ENCODE results near the gene LRR1. TPM values are rescaled to one million over a fixed set of nuclear protein-coding genes. Genes with fewer than 3 reads are reported as not detected.

The LRR1 gene
- total and polyA plus RNA-seq, 9 of the 15 experiments (the other 6 are each of a cell fraction or from before 2014, with no cell fraction given): 26.5 to 58.1 (median 31.8) TPM

- TF ChIP-seq MAFK (IDR thresholded peaks at IDR 0.05; ENCODE audit: low read length) (no peak), EGR1 (conservative IDR thresholded peaks at IDR 0.05) (peak; percentile 88), HDAC1 (IDR thresholded peaks at IDR 0.05) (peak in 1 of 2 experiments; percentile 63; a peak in 2 of 4 replicates), PHTF2 (CRISPR knock-in tag; IDR thresholded peaks at IDR 0.05) (no peak), KDM1A (IDR thresholded peaks at IDR 0.05) (no peak), NCOA1 (IDR thresholded peaks at IDR 0.05; ENCODE audit: low read depth) (no peak), BCL6 (CRISPR knock-in tag; IDR thresholded peaks at IDR 0.05) (no peak), FOXJ3 (CRISPR knock-in tag; IDR thresholded peaks at IDR 0.05) (no peak), ETV5 (CRISPR knock-in tag; IDR thresholded peaks at IDR 0.05; ENCODE audit: low read depth) (peak; percentile 97), POLR2AphosphoS2 (IDR thresholded peaks at IDR 0.05; ENCODE audit: low read length) (no peak), U2AF1 (optimal IDR thresholded peaks at IDR 0.05; ENCODE audit: low read depth, low read length) (peak; percentile 16), MAZ (CRISPR knock-in tag; conservative IDR thresholded peaks at IDR 0.05 in 1 of 2, IDR thresholded peaks at IDR 0.05 in 1 of 2) (peak; percentile 90 to 96), BCOR (IDR thresholded peaks at IDR 0.05) (no peak), KDM2B (CRISPR knock-in tag; IDR thresholded peaks at IDR 0.05) (no peak), ZNF174 (CRISPR knock-in tag; IDR thresholded peaks at IDR 0.05) (no peak), SIRT6 (IDR thresholded peaks at IDR 0.05; ENCODE audit: low read depth, low read length) (no peak), ZNF77 (CRISPR knock-in tag; IDR thresholded peaks at IDR 0.05) (no peak), HDAC3 (IDR thresholded peaks at IDR 0.05; ENCODE audit: borderline replicate concordance, partially characterized antibody) (no peak), ZSCAN32 (CRISPR knock-in tag; IDR thresholded peaks at IDR 0.05) (no peak)
- TF ChIP-seq, protein P1, sequence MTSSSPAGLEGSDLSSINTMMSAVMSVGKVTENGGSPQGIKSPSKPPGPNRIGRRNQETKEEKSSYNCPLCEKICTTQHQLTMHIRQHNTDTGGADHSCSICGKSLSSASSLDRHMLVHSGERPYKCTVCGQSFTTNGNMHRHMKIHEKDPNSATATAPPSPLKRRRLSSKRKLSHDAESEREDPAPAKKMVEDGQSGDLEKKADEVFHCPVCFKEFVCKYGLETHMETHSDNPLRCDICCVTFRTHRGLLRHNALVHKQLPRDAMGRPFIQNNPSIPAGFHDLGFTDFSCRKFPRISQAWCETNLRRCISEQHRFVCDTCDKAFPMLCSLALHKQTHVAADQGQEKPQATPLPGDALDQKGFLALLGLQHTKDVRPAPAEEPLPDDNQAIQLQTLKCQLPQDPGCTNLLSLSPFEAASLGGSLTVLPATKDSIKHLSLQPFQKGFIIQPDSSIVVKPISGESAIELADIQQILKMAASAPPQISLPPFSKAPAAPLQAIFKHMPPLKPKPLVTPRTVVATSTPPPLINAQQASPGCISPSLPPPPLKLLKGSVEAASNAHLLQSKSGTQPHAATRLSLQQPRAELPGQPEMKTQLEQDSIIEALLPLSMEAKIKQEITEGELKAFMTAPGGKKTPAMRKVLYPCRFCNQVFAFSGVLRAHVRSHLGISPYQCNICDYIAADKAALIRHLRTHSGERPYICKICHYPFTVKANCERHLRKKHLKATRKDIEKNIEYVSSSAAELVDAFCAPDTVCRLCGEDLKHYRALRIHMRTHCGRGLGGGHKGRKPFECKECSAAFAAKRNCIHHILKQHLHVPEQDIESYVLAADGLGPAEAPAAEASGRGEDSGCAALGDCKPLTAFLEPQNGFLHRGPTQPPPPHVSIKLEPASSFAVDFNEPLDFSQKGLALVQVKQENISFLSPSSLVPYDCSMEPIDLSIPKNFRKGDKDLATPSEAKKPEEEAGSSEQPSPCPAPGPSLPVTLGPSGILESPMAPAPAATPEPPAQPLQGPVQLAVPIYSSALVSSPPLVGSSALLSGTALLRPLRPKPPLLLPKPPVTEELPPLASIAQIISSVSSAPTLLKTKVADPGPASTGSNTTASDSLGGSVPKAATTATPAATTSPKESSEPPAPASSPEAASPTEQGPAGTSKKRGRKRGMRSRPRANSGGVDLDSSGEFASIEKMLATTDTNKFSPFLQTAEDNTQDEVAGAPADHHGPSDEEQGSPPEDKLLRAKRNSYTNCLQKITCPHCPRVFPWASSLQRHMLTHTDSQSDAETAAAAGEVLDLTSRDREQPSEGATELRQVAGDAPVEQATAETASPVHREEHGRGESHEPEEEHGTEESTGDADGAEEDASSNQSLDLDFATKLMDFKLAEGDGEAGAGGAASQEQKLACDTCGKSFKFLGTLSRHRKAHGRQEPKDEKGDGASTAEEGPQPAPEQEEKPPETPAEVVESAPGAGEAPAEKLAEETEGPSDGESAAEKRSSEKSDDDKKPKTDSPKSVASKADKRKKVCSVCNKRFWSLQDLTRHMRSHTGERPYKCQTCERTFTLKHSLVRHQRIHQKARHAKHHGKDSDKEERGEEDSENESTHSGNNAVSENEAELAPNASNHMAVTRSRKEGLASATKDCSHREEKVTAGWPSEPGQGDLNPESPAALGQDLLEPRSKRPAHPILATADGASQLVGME (CRISPR knock-in tag; IDR thresholded peaks at IDR 0.05): no peak; the same call in 1 of the 2 replicates
- TF ChIP-seq, protein P2, sequence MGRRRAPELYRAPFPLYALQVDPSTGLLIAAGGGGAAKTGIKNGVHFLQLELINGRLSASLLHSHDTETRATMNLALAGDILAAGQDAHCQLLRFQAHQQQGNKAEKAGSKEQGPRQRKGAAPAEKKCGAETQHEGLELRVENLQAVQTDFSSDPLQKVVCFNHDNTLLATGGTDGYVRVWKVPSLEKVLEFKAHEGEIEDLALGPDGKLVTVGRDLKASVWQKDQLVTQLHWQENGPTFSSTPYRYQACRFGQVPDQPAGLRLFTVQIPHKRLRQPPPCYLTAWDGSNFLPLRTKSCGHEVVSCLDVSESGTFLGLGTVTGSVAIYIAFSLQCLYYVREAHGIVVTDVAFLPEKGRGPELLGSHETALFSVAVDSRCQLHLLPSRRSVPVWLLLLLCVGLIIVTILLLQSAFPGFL (CRISPR knock-in tag; IDR thresholded peaks at IDR 0.05): no peak
- TF ChIP-seq, protein P3, sequence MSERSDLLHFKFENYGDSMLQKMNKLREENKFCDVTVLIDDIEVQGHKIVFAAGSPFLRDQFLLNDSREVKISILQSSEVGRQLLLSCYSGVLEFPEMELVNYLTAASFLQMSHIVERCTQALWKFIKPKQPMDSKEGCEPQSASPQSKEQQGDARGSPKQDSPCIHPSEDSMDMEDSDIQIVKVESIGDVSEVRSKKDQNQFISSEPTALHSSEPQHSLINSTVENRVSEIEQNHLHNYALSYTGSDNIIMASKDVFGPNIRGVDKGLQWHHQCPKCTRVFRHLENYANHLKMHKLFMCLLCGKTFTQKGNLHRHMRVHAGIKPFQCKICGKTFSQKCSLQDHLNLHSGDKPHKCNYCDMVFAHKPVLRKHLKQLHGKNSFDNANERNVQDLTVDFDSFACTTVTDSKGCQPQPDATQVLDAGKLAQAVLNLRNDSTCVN (CRISPR knock-in tag; IDR thresholded peaks at IDR 0.05): no peak
Measured at GRCh38 chr14:49633640-49634546, 35.2 kb downstream of the LRR1 start (continued).

Measured in K562 (cell line).